Cardiac atrium fibroblast (primary cell): ENCODE results near the gene CAPN7. TPM values are rescaled to one million over a fixed set of nuclear protein-coding genes. Genes with fewer than 3 reads are reported as not detected.

ENCODE experiments used
- total RNA-seq: library from RNA; depleted of rRNA; stranded (reverse); fragments of >200 nt; gene quantifications from 2 replicates; pipeline ENCODE4 v1.2.3, GENCODE V29; 2015

The CAPN7 gene
- 21.8 and 29.2 TPM in 2 replicates for total RNA-seq

GRCh38 chr3:15205934-15206661 lies at the start of gene CAPN7:
Gene CAPN7 (plus strand): TSS chr3:15206246. CDS start chr3:15206496, 250 bp downstream.

Other genes starting within 250 kb of the CAPN7 start
- 9.0 and 51.4 TPM in 2 replicates for gene MRPS25, start 140.9 kb upstream of the CAPN7 start, total RNA-seq
- gene RBSN, start 107.1 kb upstream of the CAPN7 start, total RNA-seq, result 12.6 and 15.1 TPM in 2 replicates
- gene SH3BP5, start 126.3 kb downstream of the CAPN7 start, total RNA-seq, result 11.6 and 23.8 TPM in 2 replicates
- gene METTL6, start 221.3 kb downstream of the CAPN7 start, total RNA-seq, result 16.1 and 25.3 TPM in 2 replicates
- 8.5 and 15.6 TPM in 2 replicates for gene EAF1, start 221.4 kb downstream of the CAPN7 start, total RNA-seq